ENCODE results near the gene PRDM2.

DNA sequence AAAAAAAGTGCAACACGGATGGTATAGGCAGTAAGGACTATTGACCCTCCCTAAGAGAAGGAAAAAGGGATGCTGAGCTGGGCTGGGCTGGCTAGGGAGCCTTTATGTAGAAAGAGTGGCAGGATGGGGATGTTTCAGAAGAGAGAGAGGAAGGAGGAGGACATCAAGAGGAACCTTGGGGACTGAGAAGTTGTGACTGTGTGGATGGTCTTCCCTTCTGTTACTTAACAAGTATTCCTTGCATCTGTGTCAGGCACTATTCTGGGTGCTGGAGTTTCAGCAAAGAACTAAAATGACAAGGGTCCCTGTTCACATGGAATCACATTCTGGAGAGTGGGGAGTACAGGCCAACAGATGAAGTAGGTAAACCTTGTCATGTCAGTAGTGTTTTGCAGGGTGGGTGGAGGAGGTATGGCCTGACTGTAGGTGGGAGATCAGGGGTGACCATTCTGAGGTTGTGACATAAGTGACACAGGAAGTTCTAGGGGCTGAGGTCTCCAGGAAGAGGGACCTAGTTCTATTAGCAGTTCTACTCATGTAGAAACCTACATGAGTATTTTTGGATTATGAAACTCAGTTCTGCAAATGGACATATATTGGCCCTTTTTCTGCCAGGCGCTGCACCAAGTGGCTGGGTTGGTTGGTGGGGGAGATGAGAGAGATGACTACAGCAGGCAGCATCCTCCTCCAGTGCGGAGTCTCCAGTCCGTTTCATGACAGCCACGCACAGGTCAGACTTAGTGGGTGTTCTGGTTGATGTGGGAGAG, 53.8 kb downstream of the PRDM2 start:
- TF ChIP-seq, protein P1, sequence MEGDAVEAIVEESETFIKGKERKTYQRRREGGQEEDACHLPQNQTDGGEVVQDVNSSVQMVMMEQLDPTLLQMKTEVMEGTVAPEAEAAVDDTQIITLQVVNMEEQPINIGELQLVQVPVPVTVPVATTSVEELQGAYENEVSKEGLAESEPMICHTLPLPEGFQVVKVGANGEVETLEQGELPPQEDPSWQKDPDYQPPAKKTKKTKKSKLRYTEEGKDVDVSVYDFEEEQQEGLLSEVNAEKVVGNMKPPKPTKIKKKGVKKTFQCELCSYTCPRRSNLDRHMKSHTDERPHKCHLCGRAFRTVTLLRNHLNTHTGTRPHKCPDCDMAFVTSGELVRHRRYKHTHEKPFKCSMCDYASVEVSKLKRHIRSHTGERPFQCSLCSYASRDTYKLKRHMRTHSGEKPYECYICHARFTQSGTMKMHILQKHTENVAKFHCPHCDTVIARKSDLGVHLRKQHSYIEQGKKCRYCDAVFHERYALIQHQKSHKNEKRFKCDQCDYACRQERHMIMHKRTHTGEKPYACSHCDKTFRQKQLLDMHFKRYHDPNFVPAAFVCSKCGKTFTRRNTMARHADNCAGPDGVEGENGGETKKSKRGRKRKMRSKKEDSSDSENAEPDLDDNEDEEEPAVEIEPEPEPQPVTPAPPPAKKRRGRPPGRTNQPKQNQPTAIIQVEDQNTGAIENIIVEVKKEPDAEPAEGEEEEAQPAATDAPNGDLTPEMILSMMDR (IDR thresholded peaks at IDR 0.05) = no peak
- TF ChIP-seq POLR2AphosphoS5 (IDR thresholded peaks at IDR 0.05) (no peak), POLR2A (IDR thresholded peaks at IDR 0.05) (no peak)
